ENCODE results near the gene PIK3CA.
A peak's percentile ranks its signal among the peaks of the same experiment; 100 is the strongest.
"Not testable (repeated sequence)": the region's sequence is repeated elsewhere in the genome, so short reads cannot be mapped to it uniquely, and the experiment has no call there.

The PIK3CA gene

DNA sequence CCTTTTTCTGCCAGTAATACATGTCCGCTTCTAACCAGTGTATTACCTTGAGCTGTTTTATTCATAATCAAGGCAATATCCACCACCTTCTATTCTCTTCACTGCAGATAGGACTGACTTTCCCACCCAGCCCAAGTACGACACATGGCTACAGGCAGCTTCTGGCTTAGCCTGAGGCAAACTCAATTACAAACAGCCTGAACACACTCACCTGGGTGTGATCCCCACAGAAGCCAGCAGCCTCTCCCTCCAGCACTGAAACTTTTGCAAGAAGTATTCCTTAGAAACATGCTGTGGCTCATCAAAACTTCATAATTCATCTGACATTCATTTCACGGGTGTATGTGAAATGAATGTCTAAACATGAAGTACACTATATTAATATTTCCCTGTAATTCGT is 116.3 kb downstream of the PIK3CA start:
- DNase-seq (ENCODE audit: low spot score): no peak

DNA sequence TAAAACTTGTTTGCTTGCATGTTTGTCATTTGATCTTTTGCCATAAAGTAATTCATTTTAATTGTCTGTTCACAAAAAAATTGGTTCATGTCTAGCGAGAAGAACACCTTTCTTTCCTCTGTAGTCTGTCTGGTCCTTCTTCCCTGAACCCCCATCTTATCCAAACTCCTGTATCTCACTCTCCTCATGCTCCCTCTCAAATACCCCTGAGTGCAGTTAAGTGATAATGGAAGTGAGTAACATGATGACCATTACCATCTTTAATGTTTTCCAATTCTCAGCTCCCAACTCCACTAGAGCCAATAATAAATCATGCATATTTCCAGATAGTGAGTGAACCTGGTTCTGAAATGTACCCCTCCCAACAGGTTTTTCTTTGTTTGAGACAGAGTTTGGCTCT is 116.9 kb downstream of the PIK3CA start:
- DNase-seq (ENCODE audit: low spot score): no peak

DNA sequence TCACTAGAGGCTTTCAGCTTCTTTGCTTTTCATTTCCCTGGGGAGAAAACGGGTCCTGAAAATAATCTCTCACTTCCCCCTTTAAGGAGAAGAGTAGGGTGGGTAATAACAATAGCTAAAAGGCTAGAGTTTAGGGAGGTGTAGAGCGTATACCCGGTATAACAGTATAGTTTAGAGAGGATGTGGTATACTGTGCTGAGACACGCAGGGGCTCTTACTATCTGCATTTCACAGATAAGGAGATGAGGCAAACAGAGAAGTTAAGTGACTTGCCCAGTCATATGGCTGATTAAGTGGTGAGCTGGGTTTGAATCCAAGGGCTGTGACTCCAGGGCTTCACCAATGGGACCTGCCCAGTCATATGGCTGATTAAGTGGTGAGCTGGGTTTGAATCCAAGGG is 117.7 kb downstream of the PIK3CA start:
- no peak for DNase-seq (ENCODE audit: low spot score)

DNA sequence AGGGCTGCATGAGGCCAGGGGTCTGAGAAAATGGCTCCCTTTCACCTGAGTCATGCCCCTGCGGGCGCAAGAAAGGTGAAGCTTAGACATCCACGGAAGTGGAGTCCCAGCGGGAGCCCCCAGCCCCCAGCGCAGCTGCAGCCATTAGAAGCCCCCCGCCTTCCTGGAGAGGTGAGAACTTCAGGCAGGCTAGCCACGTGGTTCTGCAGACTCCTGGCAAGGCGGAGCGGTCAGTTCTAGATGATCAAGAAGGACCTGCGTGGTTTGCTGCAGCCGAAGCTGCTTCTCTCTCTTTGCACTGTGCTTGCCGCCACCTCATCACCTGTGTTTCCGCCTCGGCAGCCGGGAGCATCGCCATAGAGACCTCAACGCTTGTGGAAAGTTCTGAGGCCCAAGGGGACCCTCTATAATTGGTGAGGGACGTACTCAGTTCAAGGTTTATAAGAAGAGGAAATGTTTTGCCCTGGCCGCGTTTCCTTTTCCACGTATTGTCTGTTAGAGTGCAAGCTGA is 118.6 kb downstream of the PIK3CA start:
- DNase-seq (ENCODE audit: low spot score): no peak

DNA sequence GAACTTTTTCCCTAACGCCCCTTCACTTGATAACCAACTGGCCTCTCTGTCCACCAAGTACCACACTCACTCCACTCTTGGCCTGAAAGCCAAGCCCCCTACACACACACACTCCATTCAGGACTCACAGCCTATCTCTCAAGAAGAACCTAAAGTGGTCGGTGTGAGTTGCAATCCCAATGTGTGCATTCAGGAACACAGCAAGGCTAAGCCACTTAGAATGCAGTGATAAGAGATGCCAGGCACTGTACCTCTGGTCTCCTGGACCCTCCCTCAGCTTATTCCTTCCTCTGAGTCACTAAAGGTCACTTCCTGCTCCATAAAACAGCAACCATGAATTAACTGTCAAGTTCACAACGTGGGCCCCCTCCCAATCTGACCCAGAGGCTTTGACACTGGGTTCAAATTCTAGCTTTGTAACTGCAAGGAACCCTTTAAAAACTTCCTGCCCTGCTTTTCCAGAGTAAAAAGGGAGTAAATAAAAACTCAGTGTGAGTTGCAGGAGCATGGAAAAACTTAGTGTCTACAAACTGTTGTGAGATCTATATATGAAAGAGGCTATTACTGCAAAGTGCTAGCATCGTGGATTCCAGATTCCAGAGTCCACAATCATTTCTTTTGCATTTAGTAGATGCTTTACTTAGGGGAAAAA is 120.4 kb downstream of the PIK3CA start:
- no peak for DNase-seq (ENCODE audit: low spot score)

DNA sequence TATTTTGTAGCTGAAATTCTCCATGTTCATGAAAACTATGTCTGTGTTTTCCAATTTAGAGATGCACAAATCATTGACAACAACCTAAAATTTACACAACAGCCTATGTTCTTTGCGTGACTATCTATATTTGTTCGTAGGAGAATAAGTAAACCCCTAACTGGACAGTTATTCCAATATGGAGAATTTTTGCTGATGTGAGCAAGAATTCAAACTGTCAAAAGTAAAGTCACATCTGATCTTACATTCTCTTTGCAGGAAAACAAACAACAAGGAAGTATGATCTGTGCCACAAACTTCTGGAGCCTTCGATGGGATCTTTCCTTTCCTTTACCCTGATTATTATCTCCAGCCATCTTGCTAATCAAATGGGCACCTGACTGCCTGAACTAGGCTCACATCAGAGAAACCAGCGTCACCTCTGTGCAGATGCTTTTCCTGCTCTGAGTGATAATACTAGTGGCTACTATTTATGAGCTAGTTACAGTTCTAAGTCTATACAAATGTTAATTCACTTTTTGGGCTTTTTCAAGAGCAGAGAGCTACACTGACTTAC is 121.1 kb downstream of the PIK3CA start:
- DNase-seq (ENCODE audit: low spot score): no peak

DNA sequence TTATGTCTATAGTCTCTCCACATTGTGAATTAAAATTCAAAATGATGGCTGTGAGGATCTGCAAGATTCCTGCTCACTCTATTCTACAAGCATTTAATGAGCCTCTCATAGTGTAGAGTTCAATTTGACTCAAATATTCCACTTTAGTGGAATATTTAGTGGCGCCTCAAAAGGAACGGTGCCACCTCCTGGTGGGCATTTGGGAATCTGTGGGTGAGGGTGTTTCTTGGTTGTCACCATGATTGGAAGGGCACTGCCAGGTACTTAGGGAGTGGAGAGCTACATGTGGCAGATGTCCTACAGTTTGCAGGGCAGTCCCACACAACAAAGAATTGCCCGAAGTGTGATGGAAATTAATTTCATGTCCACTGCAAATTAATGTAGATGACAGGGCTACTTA is 124.2 kb downstream of the PIK3CA start:
- DNase-seq (ENCODE audit: low spot score): no peak

DNA sequence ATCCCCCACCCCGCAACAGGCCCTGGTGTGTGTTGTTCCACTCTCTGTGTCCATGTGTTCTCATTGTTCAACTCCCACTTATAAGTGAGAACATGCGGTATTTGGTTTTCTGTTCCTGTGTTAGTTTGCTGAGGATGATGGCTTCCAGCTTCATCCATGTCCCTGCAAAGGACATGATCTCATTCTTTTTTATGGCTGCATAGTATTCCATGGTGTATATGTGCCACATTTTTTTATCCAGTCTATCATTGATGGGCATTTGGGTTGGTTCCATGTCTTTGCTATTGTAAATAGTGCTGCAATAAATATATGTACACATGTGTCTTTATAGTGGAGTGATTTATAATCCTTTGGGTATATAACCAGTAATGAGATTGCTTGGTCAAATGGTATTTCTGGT is 126.3 kb downstream of the PIK3CA start:
- DNase-seq (ENCODE audit: low spot score): not testable (repeated sequence)

DNA sequence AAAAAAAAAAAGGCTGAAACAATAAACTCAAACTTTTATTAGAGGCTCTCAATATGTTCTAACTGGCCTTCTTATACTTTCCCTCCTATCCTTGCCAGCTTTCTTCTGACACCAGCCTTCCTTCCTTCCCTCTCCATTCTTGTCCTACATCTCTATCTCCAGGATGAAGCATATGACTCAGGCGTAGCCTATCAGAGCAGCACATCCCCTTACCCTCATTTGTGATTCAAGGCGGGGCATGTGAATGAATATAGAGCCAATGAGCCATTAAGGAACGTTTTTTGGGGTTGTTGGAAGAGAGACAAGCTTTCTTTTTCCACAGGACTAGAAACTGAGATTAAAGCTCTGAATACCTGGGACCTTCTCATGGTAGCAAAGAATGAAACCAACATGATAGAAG is 127.8 kb downstream of the PIK3CA start:
- DNase-seq (ENCODE audit: low spot score): no peak

DNA sequence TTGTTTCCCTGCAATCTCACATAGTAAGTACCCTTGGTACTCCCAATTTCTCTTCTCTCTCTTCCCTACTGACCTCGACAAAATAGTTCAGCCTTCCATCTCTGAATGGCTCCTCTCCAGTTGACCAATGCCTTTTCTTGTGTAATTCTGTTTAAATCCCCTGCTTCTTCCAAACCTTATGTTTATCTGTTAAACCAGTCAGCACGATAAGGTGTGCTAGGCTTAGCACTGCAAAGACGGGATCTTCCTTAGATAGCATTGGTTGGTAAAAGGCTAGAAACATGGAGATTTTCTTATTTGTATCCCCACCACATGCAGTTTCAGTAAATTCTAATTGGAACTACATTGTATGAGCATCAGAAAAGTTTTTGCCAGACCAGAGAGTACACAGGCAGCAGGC is 128.6 kb downstream of the PIK3CA start:
- DNase-seq (ENCODE audit: low spot score): no peak

DNA sequence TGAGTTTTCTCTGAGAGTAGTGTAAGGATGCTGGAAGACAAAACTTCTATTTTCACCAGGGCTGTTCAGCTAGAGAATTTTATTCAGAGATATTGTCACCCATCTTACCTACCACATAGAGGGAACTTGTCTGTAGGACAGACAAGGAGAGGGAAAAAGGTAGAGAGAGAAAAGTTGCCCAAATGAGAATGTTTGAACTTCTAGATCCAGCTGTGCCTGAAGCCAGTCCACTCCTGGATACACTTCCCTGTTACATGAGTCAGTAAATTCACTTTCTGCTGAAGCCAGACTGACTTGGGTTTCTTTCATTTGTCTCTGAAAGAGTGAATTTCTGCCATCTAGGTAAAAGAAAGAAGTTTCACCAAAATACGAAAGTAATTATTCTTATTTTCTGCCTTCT is 130.0 kb downstream of the PIK3CA start:
- DNase-seq (ENCODE audit: low spot score): no peak

DNA sequence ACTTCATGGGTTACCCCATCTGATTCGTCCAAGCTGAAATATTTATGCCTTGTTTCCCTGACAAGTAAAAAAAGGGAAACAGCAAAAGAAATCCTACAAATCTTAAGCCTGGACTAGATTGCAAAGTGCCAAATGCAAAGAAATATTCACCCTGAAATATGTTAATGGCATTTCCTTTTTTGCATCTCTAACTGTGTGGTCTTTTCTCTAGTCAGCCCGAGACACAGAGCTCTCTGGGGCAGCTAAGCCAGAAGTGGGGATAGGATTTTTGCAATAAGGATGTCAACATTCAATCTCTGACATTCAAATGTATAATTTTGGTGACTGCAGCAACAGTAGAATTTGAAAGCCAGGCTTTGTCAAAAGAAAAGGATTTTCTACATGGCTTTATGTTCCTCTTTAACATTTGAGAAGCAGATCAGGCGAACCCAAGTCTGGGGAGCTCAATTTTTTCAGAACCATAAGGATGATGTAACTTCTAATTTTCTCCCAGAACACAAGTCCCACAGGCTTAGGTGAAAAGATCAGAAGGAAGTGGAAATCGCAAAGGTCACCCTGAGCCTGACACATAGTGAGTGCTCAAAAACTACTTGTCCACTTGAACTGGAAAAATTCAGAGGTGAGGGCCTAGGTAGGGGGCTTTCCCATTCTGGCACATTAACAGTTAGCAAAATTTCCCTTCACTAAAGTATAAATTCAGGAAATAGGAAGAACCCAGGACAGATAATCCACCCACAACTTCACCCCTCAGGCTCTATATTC is 131.0 kb downstream of the PIK3CA start:
- no peak for DNase-seq (ENCODE audit: low spot score)

DNA sequence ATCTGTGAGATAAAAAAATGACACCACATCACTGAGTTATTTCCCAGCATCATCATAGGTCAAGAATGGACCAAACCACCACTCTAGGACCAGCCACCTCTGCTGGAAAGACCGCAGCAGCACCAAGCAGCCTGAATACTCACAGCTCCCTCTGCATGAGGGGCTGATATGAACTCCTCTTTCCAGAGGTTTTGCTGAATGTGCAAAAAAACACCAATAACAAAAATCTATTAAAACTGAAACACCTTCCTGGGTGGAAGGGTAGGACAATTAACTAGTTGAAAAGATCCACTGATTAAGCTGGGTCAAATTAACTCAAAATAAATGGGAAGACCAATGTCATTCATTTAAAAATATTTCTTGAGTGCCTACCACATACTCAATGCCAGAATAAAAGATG is 131.7 kb downstream of the PIK3CA start:
- no peak for DNase-seq (ENCODE audit: low spot score)

DNA sequence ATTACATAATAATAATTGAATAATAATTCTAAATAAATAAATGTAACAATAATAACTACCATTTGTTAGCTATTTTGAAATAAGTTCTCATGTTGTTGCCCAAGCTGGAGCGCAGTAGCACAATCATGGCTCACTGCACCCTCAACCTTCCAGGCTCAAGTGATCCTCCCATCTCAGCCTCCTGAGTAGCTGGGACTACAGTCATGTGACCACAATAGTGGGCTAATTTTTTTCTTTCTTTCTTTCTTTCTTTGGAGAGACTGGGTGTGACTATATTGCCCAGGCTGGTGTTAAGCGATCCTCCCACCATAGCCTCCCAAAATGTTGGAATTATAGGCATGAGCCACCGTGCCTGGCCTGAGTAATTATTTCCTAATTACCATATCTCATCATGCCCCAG is 133.7 kb downstream of the PIK3CA start:
- DNase-seq (ENCODE audit: low spot score): no peak

DNA sequence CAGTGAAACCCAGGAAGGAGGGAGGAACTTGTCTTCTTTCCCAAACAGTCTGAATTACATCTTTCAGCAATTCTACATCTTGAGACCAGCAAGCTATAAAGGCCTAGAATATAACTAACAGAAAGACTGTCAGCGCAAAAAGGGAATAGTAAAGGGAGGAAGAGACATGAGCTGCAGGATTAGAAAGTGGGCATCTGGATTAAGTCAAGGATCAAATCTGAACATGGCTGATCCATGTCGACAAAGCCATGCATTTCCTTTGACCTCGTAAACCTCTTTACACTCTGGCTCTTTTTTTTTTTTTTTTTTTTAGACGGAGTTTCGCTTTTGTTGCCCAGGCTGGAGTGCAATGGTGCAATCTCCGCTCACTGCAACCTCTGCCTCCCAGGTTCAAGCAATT is 138.2 kb downstream of the PIK3CA start:
- DNase-seq (ENCODE audit: low spot score): no peak

DNA sequence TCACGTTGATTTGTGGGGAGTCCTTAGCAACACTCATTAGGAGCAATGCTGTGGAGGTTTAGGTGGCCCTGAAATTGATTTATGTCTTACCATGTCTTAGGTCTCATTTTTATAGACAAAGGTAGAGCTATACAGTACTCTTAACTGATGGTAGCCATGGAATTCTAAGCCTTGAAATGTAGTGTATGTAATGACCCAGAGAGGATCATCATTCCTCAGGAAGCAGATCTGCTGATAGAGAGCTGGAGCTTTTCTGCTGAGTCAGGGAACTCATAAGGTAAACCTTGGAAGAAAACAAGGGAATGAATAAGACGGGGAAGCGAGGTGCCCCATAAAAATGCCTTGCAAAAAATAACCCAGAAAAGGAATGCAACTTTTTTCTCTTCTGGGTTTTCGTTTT is 140.7 kb downstream of the PIK3CA start:
- peak; percentile 30 for DNase-seq (ENCODE audit: low spot score)

DNA sequence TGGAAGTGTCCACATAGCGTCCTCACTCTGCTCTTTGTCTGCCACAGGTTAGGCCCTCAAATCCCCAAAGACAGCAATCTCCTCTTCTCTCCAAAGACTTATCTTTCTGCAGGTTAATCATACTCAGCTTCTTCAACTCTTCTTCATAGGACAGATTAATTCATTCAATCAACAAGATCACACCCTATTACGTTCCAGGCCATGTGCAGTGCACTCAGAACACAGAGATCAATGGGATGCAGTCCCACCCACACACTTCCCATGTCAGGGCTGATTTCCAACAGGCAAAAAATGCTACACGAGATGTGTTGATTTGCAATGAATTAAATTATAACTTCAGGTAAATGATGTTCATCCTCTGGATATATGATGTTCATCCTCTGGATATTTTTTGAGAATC is 141.1 kb downstream of the PIK3CA start:
- DNase-seq (ENCODE audit: low spot score): no peak
